ENCODE data around the gene PRKCB.
"Not testable (repeated sequence)": the region's sequence is repeated elsewhere in the genome, so short reads cannot be mapped to it uniquely, and the experiment has no call there.

PRKCB gene

GRCh38 chr16:24138024-24138423 is 302.2 kb downstream of the PRKCB start:
- DNase-seq, result no peak

DNA sequence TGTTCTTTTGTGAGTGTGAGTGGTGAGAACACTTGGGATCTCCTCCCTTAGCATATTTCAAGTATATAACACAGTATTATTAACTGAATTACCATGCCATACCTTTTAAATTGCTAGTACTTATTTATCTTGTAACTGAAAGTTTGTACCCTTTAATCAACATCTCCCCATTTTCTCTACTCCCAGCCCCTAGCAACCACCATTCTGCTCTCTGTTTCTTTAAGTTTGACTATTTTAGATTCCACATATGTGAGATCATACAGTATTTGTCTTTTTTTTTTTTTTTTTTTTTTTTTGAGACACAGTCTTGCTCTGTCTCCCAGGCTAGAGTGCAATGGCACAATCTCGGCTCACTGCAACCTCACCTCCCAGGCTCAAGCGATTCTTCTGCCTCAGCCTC is 302.8 kb downstream of the PRKCB start:
- DNase-seq, result no peak

DNA sequence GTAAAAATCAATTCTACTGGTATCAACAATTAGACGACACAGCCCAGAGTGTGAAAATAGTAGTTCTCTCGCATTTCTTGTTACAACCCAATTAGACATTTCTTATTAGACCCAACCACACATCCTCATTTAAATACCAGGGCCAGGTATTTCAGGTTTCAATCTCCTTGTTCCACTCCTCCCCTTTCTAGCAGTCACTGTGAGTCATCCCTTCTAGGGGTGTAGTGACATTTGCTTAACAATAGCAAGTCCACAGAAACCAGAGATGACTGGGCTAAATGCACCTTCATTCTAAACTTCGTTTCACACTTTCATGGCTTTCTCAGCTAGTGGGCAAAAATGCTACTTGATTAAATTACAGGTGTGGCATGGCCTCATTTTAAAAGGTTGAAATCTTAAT is 303.5 kb downstream of the PRKCB start:
- DNase-seq, result no peak

DNA sequence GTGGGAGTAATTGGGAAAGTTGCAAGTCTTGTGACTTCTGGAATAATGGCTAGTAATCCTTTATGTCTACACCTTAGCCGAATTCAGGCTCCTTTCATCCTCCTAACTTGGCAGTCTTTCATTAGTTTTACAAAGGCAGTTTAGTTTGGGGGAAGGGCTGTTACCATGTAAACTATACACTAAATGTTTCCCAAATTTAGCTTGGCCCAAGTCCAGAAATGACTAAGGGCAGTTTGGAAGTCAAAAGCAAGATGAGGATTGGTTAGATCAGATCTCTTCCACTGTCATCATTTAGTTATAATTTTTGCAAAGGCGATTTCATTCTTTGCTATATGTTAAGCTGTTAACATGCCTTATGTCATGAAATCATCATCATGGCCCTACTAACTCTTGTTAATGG is 304.9 kb downstream of the PRKCB start:
- no peak for DNase-seq

GRCh38 chr16:24141466-24141865 is 305.7 kb downstream of the PRKCB start:
- DNase-seq, result no peak

GRCh38 chr16:24141917-24142316 is 306.1 kb downstream of the PRKCB start:
- no peak for DNase-seq

GRCh38 chr16:24145927-24146326 is 310.1 kb downstream of the PRKCB start:
- DNase-seq, result no peak

- DNase-seq, result no peak
These were observed 310.7 kb downstream of the PRKCB start for GRCh38 chr16:24146518-24146917.

GRCh38 chr16:24149102-24149501 is 313.3 kb downstream of the PRKCB start:
- no peak for DNase-seq

GRCh38 chr16:24150282-24150681 is 314.5 kb downstream of the PRKCB start:
- DNase-seq, result no peak

DNA sequence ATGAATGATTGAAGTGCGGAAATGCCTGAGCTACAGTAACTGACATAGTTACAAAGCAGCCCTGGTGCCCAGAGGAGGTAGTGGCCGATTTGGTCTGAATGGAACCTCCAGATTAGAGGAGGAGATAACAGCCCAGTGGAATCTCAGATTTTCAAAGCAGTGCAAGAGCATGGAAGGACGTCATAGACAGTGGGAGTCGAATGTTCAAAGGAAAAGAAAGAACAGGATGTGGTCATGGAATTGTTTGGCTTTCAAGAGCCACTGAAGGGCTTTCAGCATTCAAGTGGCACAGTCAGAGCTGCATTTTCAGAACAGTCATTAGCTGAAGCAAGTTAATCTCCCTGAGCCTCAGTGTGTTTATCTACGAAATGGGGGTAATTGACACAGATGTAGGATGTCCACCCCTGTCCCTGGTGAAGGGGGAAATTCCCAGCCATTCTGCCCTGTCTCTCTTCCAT is 315.7 kb downstream of the PRKCB start:
- DNase-seq, result no peak

DNA sequence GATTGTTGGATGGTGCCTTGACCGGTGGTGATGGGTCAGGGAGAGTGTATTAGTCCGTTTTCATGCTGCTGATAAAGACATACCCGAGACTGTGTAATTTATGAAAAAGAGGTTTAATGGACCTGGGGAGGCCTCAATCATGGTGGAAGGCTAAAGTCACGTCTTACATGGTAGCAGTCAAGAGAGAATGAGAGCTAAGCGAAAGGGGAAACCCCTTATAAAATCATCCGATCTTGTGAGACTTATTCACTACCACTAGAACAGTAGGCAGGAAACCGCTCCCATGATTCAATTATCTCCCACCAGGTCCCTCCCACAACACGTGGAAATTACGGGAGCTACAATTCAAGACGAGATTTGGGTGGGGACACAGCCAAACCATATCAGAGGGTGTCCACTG is 316.3 kb downstream of the PRKCB start:
- DNase-seq, result not testable (repeated sequence)

DNA sequence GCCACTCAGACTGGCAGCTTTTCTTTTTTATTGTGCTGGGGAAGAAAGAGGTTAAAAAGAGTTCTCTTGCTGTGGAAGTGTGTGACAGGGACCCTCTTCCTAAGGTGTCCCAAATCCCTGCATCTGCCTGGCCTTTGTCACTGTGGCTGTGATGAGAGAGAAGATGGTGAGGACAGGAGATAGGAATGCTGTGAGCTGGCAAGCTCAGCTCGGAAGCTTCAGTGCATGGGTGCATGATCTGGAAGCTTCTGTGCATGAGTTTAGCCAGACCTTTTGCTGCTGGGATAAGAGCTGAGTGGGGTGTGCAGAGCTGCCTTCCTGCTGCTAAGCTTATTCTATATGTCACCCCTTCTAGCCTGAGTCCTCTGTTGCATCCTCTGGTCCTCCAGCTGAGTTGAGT is 317.0 kb downstream of the PRKCB start:
- DNase-seq, result no peak

- DNase-seq, result no peak
These were observed 321.0 kb downstream of the PRKCB start for GRCh38 chr16:24156777-24157176.

- DNase-seq, result no peak
These were observed 328.2 kb downstream of the PRKCB start for GRCh38 chr16:24163935-24164334.

DNA sequence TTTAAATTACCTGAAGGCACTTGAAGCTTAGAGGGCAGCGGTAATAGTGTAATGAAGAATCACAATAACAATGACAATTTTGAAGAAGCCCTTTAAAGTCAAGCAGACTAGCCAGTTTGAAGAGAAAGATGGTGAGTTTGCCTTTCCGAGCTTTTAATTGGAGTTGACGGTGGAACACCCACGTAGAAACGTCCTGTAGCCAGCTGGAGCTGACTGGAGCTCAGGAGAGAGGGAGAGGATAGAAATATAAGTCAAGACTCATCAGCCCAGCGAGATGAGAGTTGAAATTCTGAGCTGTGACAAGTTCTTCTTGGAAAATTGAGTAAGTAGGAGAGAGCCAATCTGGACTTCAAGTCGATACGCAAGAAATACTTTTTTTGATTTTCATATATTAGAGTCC is 328.6 kb downstream of the PRKCB start:
- no peak for DNase-seq

GRCh38 chr16:24165273-24165672 is 329.5 kb downstream of the PRKCB start:
- no peak for DNase-seq

DNA sequence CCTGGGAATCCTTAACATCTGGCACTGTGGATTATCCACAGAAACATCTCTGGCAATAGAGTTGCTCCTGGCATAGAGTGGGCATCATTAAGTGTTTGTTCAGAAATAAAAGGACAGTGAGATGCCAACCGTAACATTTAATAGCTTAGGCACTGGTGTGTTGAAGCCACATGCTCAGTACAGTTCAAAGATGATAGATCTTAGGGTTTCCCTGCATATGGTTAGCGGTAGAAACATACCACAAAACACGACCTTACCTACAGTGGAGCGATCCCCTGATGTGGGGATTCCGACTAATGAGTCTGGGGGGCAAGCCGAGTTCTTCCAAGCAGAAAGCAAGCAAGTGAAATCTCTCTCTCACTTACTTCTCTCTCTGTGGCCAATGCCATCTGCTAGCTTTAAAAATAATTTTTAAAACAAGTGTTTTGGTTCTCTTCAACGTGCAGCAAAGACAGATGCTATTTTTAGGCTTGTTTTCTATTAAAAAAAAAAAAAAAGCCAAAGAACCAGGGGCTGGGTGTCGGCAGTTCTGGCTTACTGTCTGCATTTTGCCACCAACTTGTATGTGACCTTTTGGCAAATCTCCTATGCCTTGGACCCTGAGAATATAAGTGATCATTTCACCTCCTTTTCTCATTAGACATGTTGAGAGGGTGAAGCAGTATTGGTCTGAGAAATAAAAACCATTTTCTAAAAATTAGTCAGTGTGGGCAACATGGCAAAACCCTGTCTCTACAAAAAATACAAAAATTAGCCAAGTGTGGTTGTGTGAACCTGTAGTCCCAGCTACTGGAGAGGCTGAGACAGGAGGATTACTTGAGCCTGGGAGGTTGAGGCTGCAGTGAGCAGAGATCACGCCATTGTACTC is 331.1 kb downstream of the PRKCB start:
- DNase-seq, result no peak

DNA sequence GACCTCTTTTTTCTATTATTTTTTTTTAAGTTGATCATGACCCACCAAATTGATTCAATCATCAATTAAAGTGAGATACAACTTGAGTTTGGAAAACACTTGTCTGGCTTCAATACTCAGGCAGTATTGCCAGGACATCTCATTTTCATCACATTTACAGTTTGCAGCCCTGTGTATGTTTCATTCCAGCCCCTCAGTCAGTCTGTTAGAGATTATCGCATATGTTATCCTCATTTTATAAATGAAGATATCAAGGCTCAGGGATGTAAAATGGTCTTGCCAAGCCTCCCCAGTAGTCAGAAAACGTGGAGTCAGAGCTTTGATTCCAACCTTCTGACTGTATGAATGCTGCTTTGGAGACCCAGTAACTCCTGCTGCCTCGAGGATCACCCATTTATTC is 333.1 kb downstream of the PRKCB start:
- DNase-seq, result no peak

DNA sequence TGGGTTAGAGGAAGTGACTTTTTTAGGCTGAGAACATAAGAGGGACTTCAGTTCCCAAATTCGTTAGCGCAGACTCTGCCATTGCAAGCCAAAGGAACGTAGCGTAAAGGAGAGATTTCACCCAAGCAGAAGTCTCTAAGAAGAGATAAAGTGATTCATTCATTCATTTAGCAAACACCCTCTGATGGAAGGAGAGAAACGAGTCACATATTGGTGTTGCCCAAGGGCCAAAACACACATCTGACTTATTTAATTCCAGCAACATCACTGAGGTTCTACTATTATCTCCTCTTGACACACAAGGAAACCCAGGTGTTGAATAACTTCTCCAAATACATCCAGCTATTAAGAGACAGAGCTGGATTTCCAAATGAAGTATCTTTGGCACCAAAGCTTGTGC is 334.6 kb downstream of the PRKCB start:
- DNase-seq, result no peak

- no peak for DNase-seq
These were observed 338.7 kb downstream of the PRKCB start for GRCh38 chr16:24174504-24174903.

DNA sequence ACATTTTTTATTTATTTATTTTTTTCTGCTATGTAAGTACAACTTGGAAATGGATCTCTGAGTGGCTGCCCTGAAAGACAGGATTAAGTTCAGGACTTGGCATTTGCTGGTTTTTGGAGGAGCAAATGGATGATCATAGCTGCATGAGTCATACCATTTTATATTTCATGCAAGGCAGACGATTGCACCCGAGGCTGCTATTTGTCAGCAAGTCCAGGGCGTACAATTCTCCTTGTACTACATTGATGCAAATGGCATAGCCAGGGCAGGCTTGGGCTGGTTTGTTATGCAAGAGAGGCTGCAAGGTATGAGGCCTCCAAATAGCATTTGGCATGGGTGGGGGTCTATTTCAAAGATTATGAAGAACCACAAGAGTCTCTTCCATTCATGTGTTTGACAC is 339.2 kb downstream of the PRKCB start:
- DNase-seq, result no peak

DNA sequence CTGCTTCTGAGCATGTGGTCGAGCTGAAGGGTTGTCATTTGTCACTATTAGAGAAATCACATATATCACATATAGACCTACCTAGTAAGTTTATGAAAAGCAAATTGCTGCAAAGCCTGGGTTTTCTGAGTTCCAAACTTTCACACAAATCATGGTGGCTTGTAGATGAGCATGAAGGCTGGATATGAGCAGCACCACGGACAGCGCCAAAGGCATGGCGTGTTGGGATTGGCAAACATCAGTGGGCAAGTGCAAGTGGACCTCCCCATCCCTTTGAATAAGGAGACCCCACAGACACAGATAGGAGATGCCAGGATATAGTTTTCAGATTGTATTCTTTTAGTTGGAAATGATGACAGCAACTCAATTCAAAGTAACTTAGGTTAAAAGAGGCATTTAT is 342.7 kb downstream of the PRKCB start:
- no peak for DNase-seq

GRCh38 chr16:24180451-24180850 is 344.7 kb downstream of the PRKCB start:
- no peak for DNase-seq

All from C1 segment of cervical spinal cord (tissue), 14 donors.